Smooth muscle cell (in vitro differentiated cells): ENCODE results near the gene HSPA9. TPM values are rescaled to one million over a fixed set of nuclear protein-coding genes. Genes with fewer than 3 reads are reported as not detected.

Experiments used
- DNase-seq: peaks from one replicate; lab custom pipeline; 2025; ENCODE audit not compliant: unreplicated experiment; lab: John Stamatoyannopoulos, UW
- H2AFZ ChIP-seq: fragments of 200-600 bp; sonication (generic); 2 replicates; pipeline ENCODE4 v1.6.0; 2016; ENCODE audit warnings: antibody characterized with exemption, low read depth, mild to moderate bottlenecking
- H3F3A ChIP-seq: fragments of 200-600 bp; sonication (generic); 2 replicates; pipeline ENCODE4 v1.6.0; 2017; ENCODE audit warnings: antibody characterized with exemption, low read depth
- H3K27ac ChIP-seq: fragments of 200-600 bp; sonication (generic); 2 replicates; pipeline ENCODE4 v1.5.1; 2016; ENCODE audit warnings: low read depth, mild to moderate bottlenecking
- H3K27me3 ChIP-seq: fragments of 200-600 bp; sonication (generic); 2 replicates; pipeline ENCODE4 v1.6.1; 2016; ENCODE audit warnings: low read depth, mild to moderate bottlenecking
- H3K36me3 ChIP-seq: fragments of 200-600 bp; sonication (generic); 2 replicates; pipeline ENCODE4 v1.5.1; 2016; ENCODE audit warnings: low read depth
- H3K4me1 ChIP-seq: fragments of 200-600 bp; sonication (generic); 2 replicates; pipeline ENCODE4 v1.5.1; 2016; ENCODE audit warnings: low read depth
- H3K4me2 ChIP-seq: fragments of 200-600 bp; sonication (generic); 2 replicates; pipeline ENCODE4 v1.6.0; 2016; ENCODE audit warnings: mild to moderate bottlenecking
- H3K4me3 ChIP-seq: fragments of 200-600 bp; sonication (generic); 2 replicates; pipeline ENCODE4 v1.5.1; 2016; ENCODE audit warnings: mild to moderate bottlenecking
- H3K79me2 ChIP-seq: fragments of 200-600 bp; sonication (generic); 2 replicates; pipeline ENCODE4 v1.6.0; 2016; ENCODE audit warnings: low read depth, mild to moderate bottlenecking
- H3K9ac ChIP-seq: fragments of 200-600 bp; sonication (generic); 2 replicates; pipeline ENCODE4 v1.6.0; 2016; ENCODE audit warnings: low read depth
- H3K9me3 ChIP-seq: fragments of 200-600 bp; sonication (generic); replicated peaks from 2 replicates; pipeline ENCODE4 v1.5.1; 2016; ENCODE audit warnings: low read depth
- H4K20me1 ChIP-seq: fragments of 200-600 bp; sonication (generic); 2 replicates; pipeline ENCODE4 v1.6.0; 2016; ENCODE audit warnings: low read depth
- CTCF ChIP-seq: fragments of 200-600 bp; sonication (generic); IDR thresholded peaks from 2 replicates; pipeline ENCODE4 v1.5.1; 2017; ENCODE audit warnings: borderline replicate concordance, mild to moderate bottlenecking, antibody characterized with exemption; ENCODE audit not compliant: insufficient read depth, poor library complexity, severe bottlenecking
- WGBS: methylation state at CpG from one replicate; pipeline ENCODE4 v1.1.7; 2016; ENCODE audit warnings: low lambda C conversion rate; 5-methylcytosine and 5-hydroxymethylcytosine counted together
- polyA plus RNA-seq: library from polyadenylated mRNA; unstranded; fragments of >200 nt; fragmentation: Nextera tagmentation; extraction: Ambion mirVana; gene quantifications from 2 replicates; pipeline ENCODE4 v1.2.1, GENCODE V29; 2016
- total RNA-seq: library from RNA; depleted of rRNA; stranded (reverse); fragments of >200 nt; gene quantifications from 2 replicates; pipeline ENCODE4 v1.2.3, GENCODE V29; 2014

HSPA9 gene
- total and polyA plus RNA-seq, 2 experiments from 2014 or later: 136 to 263 TPM

- DNase-seq: no peak
- peaks cover 12% of the 10 kb centered on the region for H3K4me1 ChIP-seq
- H3K9ac ChIP-seq: no peak overlapping the region
- H3K4me2 ChIP-seq: no peak overlapping the region
- TF ChIP-seq CTCF: no peak
- H3K36me3 ChIP-seq: no peaks in the 10 kb centered on the region
- no peaks in the 10 kb centered on the region for H3K79me2 ChIP-seq
- H3K27me3 ChIP-seq: no peaks in the 10 kb centered on the region
- no peak overlapping the region for H3K4me3 ChIP-seq
- H3F3A ChIP-seq: no peaks in the 10 kb centered on the region
- WGBS: 91% methylated on average over 9 of the region's 9 CpGs
- no peak overlapping the region for H2AFZ ChIP-seq
- H3K9me3 ChIP-seq: no peaks in the 10 kb centered on the region
- H4K20me1 ChIP-seq: no peaks in the 10 kb centered on the region
- no peak overlapping the region for H3K27ac ChIP-seq
Observed at GRCh38 chr5:138597661-138598400, 22.6 kb upstream of the HSPA9 start.

- Histone ChIP-seq H2AFZ (no peak overlapping the region), H3K27me3 (no peaks in the 10 kb centered on the region), H3F3A (no peaks in the 10 kb centered on the region), H3K36me3 (no peaks in the 10 kb centered on the region), H3K9me3 (no peaks in the 10 kb centered on the region), H3K4me3 (no peak overlapping the region), H3K79me2 (no peaks in the 10 kb centered on the region), H3K27ac (no peak overlapping the region), H4K20me1 (no peaks in the 10 kb centered on the region), H3K9ac (no peak overlapping the region), H3K4me1 (peaks cover 7% of the 10 kb centered on the region), H3K4me2 (no peak overlapping the region)
- 76% methylated on average over 6 of the region's 6 CpGs for WGBS
- no peak for DNase-seq
- TF ChIP-seq CTCF: no peak
Observed at GRCh38 chr5:138596105-138596881, 21.1 kb upstream of the HSPA9 start.

- Histone ChIP-seq H3K9ac (no peak overlapping the region), H3K27me3 (no peaks in the 10 kb centered on the region), H2AFZ (no peak overlapping the region), H3K36me3 (no peaks in the 10 kb centered on the region), H3K79me2 (no peaks in the 10 kb centered on the region), H3K4me1 (peaks cover 7% of the 10 kb centered on the region), H3K27ac (no peak overlapping the region), H3F3A (no peaks in the 10 kb centered on the region), H3K4me3 (no peak overlapping the region), H3K4me2 (no peak overlapping the region), H4K20me1 (no peaks in the 10 kb centered on the region), H3K9me3 (no peaks in the 10 kb centered on the region)
- no peak for DNase-seq
- TF ChIP-seq CTCF: no peak
- WGBS: 84% methylated on average over 4 of the region's 4 CpGs
Observed at GRCh38 chr5:138595180-138595795, 20.1 kb upstream of the HSPA9 start.
